Stimulated activated CD4-positive, alpha-beta T cell treated with anti-CD3 and anti-CD28 coated beads, Interleukin-1b, Interleukin-23, amount 100 ng/mL, for 1 hour (primary cell): ENCODE measurements around the gene GPAM.
"Not testable (repeated sequence)": the region's sequence is repeated elsewhere in the genome, so short reads cannot be mapped to it uniquely, and the experiment has no call there.

Experiments
- DNase-seq, 2 donors: peaks; one replicate each; pipeline ENCODE4 v3.0.0-alpha.2; 2020; ENCODE audit warnings: low read depth in 2 of 2

GPAM gene, protein sequence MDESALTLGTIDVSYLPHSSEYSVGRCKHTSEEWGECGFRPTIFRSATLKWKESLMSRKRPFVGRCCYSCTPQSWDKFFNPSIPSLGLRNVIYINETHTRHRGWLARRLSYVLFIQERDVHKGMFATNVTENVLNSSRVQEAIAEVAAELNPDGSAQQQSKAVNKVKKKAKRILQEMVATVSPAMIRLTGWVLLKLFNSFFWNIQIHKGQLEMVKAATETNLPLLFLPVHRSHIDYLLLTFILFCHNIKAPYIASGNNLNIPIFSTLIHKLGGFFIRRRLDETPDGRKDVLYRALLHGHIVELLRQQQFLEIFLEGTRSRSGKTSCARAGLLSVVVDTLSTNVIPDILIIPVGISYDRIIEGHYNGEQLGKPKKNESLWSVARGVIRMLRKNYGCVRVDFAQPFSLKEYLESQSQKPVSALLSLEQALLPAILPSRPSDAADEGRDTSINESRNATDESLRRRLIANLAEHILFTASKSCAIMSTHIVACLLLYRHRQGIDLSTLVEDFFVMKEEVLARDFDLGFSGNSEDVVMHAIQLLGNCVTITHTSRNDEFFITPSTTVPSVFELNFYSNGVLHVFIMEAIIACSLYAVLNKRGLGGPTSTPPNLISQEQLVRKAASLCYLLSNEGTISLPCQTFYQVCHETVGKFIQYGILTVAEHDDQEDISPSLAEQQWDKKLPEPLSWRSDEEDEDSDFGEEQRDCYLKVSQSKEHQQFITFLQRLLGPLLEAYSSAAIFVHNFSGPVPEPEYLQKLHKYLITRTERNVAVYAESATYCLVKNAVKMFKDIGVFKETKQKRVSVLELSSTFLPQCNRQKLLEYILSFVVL

DNA sequence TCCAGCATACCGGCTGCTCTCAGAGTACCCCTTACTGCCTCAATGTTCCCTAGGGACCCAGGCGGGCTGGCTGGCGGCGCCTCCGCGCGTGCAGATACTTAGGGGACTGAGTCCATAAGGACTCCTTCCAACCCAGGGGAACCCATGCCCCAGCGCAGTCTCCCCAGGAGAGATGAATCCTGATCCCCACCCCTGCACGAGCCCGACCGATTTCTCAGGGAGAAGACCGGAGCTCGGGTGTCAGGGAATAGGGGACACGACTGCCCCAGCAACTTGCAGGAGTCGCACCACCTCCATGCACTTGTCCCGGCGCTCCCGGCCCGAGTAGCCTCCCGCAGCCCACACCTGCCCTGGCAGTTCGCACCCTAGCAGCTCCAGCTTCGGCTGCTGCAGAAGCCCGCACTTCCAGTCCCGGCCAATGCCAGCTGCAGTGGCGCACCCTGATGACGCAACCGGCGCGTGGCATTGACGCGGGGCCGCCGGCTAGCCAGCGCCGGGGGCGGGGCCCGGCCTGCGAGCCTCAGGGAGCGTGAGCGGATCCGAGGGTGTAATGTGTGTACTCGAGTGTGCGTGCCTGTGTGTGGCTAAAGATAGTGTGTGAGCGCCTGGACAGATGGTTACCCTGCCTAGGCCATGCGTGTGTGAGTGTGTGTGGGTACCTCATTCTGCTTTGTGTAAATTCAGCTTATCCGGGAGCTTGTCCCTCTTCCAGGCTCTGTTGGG is at the start of gene GPAM:
Gene GPAM, minus strand, starts transcription at position 437 of the 723 bp plus-strand sequence. CDS start 1,981 bp downstream, outside the sequence.
- peak; percentile 94 to 100 for DNase-seq

DNA sequence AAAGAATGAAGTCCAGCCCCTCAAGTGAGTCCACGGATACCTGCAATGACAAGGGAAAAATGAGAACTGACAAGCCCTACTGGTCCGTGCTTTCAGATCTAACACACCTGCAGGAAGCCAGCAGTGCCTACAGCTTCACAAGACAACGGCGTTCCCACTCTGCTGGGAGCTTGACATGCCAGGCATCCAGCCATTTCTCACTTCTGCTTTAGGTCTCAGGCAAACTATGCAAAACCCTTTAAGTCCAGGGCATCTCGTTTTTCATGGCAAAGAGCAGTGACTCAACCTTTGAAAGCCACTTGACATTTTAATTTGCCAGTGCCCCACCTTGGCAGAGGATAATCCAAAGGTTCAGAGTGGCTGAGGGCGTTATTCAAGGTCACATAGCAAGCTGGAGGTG is 49.1 kb upstream of the GPAM start:
- no peak for DNase-seq

DNA sequence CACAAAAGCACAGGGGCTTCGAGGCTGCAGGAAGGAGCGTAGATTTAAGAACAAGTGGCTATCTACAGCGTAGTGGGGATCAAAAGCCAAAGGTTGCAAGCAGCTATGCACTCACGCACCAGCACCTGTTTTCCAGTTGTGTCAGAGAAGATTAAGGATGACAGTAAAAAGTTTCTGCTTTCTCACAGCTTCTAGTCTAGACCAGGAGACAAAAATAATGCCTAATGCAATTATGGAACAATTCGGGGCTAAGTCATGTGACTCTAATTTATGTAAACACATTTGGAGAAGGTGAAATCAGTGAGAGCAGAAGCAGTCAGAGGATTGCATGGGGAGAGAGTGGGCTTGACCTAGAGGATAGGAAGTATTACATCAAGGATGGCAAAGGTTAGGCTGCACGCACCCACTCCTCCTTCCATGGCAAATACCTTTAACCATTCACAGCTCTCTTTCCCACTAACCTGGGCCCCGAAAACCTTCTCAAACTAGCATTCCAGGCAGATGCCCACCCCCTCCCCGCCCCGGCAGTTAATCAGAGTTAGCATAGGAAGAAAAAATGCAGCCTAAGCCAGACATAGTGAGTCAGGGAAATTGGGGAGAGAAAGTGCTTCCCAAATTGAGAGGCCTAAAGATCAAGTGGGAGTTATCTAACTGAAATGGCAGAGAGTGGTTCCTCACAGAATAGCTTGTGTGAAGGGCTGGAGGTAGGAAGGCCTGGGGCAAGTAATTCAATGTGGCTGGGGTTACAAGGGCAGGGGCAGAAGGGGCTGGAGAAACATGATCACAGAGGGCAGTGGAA is 48.2 kb upstream of the GPAM start:
- no peak for DNase-seq

DNA sequence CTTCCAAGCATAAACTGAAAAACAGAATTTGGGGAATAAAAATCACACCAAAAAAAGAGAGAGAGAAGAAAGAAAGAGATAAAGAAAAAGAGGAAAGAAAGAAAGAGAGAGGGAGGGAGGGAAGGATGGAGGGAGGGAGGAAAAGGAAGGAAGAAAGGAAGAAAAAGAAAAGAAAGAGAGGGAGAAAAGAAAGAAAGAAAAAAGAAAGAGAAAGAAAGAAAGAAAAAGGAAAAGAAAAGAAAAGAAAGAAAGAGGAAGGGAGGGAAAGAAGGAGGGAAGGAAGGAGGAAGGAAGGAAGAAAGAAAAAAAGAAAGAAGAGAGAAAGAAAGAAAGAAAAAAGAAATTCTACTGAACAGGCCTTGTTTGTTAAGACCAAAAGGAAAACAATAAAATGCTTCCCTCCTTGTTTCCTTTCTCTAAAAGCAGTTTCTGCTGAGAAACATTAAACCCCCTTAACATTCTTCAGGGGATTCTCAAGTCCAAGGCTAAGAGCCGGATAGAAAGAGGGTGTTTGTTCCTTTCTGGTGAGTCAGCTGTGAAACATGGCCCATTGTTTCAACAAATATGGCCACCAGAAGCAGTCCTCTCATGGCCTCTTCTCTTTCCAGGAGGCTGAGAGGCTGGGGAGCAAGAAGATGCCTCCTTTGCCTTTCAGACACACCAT is 46.9 kb upstream of the GPAM start:
- no peak for DNase-seq

DNA sequence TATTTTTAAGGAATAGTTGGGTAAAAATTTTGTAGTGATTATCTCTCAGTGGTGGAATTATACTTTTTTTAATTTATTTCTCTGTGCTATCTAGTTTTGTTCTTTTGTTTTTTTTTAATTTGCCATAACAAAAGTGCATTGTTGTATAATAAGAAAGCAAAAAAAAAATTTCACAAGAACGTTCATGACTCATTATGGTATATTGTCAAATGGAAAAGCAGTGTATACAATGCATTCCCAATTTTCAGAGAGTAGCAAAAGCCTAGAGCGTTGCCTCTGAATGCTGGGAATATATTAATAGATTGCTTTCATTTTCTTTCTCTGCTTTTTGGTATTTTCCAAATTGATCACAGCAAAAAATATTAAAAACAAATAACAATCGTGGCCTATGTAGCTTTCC is 46.3 kb upstream of the GPAM start:
- no peak for DNase-seq

DNA sequence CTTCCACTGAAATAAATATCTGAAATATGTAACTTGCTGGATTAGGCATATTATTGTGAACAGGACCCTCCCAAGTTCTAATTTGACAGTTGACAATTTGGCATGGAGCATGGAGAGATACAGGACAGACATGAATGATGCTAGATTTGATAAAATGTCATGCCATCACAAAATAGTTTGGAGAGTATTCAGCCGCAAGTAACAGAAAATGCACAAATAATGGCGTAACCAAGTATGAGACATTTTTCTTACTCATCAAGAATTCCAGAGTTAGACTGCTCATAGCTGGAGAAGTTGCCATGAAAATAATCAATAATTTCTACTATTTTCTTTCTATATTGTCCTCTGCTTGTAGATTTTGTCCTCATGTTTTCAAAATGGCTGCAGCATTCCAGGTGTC is 45.5 kb upstream of the GPAM start:
- no peak for DNase-seq

DNA sequence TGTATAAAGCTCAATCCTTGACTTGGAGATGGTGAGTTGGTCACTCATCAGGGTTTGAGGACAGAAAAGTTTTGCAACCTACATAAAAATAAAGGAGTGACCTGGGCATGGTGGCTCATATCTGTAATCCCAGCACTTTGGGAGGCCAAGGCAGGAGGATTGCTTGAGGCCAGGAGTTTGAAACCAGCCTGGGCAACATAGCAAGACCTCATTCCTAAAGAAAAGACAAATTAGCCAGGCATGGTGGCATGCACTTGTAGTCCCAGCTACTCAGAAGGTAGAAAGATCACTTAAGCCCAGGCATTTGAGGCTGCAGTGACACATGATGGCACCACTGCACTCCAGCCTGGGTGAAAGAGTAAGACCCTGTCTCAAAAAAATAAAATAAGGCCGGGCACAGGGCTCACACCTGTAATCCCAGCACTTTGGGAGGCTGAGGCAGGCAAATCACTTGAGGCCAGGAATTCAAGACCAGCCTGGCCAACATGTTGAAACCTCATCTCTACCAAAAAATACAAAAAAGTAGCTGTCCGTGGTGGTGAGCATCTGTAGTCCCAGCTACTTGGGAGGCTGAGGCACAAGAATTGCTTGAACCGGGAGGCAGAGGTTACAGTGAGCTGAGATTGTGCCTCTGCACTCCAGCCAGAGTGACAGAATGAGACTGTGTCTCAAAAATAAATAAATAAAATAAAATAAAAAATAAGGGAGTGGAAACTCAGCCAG is 45.0 kb upstream of the GPAM start:
- not testable (repeated sequence) for DNase-seq

DNA sequence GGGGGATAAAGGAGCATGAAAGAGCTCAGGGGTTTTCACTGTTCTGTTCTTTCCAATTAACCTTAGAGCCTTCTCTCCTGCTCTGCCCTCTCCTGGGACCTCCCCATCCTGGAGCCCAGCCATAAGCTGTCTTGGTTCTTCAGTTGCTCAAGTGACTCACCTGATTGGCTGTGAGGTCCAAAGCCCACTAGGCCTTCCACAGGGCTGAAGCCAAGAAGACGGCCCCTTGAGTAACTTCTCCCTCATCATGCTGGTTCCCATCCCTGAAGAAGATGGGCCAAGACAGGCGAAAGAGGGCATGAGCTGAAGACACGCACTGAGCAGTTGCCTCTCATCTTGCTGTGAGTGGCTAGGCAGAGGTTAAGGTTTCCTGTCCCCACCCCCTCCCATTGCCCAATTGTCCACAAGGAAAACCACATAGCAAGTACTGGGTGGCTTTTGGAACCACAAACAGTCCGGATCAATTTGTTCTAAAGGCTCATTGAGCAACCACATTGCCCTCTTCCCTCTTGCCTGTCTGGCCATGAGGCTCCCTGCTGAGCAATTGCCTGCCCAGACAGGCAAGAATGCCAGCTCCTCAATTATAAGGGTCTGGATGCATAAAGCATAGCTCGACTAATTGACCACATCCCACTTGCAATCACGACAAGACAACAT is 43.9 kb upstream of the GPAM start:
- DNase-seq, result no peak

DNA sequence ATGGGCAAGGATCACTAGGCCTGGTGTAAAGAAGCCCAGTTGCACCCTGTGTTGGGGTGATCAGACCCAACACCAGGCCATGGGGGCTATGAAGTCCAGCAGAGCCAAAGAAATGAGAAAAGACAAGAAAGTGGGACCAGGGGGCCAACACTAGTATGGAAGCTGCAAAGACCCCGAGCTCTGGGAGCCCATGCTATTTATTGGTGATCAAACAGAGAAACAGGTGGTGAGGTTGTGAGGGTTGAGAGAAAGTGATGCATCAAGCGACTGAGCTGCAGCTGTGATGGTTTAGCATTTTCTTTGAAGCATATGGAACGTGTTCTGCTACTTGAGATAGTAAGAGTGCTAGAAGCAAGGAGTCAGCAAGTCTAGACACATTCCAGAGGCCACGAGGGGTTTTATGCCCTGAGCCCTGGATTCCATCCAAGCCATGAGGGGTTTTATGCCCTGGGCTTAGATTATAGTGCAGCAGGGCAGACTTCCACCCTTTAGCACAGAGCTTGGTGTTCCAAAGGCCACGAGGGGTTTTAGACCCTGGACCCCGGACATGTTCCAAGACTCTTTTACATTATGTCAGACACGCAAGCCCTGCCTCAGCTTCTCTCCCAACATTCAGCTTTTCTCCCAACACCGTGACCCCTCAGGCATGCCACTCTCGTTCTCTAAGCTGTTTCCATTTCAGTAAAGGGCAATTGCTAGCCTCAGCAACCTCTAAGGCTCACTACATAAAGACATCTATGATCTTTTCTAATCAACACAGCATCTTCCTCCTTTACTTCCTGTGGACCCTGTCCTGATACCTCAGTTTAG is 43.1 kb upstream of the GPAM start:
- DNase-seq, result no peak

DNA sequence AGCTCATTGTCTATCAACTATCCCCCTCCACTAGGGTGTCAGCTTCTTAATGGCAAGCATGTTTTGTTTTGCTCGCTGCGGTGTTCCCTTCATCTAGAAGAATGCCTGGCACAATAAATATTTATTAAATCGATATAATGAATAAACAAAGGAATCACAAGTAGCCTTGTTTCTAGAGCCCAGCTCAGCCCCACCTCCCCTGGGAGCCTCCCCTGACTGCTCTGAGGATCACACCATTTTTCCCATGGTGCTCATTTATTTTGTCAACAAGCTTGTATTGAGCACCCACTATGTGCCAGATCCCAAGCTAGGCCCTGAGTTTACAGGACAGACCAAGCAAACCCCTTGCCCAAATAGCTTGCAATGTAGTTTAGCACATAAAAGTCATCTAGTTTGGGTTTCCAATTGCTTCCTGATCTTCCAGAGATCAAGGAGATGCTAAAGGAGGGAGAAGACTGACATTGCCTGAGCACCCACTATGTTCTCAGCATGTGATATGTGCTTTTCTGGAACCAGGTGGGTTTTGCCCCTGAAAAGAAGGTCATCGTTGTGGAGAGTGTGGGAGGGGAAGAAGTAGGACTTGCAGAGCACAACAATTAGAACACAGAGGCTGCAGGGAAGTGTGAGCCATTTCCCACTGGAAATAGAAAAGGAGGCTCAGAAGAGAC is 42.3 kb upstream of the GPAM start:
- no peak for DNase-seq

DNA sequence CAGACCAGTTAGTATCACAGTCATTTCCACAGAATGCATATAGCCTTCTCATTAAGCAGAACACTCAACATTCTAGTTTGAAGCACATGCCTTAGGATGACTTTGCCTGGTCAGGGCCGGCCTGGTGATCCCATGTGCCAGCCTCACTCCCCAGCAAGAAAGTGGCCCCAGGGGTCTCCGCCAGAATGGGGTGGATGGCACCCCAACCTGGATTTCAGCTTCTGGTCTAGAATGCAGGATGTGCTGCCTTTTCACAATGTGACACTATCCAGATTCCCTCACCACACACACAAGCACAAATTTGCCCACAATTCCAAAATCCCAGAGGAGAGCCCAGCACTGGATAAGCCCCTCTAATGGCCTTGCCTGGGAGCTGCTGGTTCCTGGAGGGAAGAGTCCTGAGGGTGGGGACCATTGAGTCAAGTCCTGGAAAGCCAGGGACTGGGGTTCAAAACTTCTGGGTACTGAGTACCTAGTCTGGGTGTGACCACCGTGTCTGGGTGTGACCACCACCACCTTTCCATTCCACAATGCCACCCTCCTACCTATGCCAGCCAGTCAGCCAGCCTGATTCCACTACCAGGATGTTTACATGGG is 41.5 kb upstream of the GPAM start:
- no peak for DNase-seq

DNA sequence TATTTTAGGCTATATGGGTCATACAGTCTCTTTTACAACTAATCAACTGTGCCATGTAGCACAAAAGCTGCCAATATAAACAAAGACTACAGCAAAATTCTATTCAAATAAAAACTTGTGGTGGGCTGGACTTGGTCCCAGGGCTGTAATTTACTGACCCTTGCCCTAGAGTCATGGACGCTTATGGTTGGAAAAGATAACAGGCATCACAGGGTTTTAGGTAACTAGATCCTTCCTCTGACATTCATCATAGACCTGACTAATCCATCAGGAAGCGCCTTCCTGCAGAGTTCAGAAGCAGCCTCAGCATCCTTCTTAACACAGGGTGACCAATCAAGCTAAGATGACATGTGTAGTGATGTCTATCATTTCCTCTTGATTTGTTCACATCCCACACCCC is 40.2 kb upstream of the GPAM start:
- no peak for DNase-seq

DNA sequence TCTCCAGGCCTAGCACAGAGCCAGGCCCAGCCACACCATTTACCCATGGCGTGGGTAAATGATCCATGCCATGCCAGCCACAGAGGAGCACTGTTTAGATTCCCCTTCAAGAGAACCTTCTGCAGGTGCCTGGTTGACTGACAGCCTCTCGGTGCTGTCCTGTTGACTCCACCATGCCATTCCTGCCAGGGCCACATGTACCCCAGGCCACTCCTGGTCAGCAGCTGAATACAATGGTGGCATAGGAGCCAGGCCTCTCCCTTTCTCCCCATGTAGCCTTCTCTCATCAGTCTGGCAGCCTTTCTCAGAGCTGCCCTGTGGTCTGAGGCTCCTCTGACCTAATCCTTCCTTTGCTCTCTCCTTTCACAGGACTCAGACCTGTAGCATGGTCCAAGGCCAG is 39.2 kb upstream of the GPAM start:
- no peak for DNase-seq

DNA sequence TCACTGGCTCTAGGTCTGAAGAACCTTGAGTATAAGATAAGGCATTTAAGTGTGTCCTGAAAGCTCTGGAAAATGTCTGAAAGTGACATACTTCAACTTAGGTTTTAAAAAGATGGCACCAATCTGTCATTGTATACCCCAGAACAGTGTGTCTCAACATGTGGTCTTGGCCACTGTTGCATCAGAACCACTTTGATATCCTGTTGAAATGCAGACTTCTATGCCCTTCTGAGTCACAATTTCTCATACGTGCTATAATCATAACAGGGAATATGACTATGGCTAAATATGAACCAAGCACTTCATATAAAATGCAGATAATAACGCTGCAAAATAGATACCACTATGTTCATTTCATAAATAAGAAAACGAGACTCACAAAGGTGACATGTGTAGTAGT is 38.0 kb upstream of the GPAM start:
- DNase-seq, result no peak

DNA sequence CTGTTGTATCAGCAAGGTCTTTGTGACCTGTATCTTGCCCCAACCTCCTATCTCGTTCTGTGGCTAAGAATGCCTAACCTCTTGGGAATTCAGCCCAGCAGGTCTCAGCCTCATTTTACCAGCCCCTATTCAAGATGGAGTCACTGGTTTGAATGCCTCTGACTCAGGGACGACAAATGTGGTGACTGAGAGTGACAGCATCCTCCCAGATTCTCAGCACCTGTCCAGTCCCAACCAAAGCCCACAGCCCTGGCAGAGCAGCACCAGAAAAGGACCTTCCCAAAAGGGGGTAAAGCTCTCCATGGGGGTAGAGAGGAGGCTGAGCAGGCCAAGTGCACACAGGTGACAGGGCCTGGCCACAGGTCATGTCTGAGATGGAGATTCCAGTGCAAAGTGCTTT is 35.4 kb upstream of the GPAM start:
- no peak for DNase-seq

DNA sequence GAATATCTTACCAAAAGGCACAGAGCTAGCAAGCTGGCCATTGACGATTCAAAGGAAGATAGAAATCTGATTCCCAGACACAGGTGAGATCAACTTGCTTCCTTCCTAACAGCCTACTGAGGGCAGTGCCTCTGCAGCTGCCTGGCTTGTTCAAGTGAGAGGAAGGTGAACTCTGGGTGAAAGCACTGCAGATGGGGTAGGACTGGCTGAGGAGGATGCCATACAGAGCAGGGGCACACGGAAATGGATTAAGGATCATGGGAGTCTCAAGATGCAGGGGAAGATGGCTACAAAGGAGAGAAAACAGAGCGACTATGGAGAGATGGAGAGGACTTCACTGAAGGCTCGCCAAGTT is 34.4 kb upstream of the GPAM start:
- no peak for DNase-seq

DNA sequence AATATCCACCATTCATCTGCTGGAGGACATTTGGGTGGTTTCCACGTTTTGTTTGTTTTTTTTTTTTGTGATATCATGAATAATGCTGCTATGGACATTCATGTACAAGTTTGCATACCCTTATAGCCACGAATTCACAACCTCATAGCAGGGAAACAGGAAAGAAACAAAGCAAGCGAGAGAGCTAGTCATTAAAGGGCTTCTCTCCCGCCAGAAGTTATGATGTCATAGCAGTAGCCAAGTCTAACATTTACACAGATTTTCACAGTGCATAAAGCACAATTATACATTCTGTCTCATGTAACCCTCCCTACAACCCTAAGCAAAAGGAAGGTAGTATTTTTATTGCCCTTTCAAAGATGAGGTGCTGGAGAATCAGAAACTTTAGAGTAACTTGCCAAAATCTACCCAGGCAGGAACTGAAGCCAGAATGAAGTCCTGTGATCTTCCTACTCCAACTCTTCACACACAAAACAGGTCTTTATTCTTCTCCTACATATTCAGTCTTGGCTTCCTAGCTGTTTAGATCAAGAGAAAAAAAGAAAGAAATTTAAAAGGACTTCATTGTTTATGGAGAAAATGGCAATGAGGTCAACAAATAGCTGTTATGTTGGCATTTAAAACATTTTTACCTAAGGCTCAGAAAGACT is 33.9 kb upstream of the GPAM start:
- DNase-seq, result no peak

DNA sequence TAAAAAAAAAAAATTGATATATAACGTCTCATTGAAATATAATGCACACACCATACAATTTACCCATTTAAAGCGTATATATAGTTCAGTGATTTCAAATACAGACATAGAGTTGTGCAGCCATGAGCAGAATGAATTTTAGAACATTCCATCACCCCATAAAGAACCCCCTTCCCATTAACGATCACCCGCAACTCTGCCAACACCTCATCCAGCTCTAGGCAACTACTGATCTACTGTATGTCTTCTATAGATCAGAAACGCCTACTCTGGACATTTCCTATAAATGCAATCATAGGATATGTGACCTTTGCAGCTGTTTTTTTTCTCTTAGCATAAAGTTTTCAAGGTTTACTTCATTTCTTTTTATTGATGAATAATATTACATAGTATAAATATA is 33.4 kb upstream of the GPAM start:
- no peak for DNase-seq
